ELR (cell line): Measurements from ENCODE around the gene RBM39.
"Not testable (repeated sequence)": the region's sequence is repeated elsewhere in the genome, so short reads cannot be mapped to it uniquely, and the experiment has no call there.

ENCODE experiments used
- DNase-seq: peaks from one replicate; pipeline ENCODE4 v3.0.0-alpha.2; 2015; ENCODE audit warnings: low read depth

Gene RBM39

GRCh38 chr20:35741892-35742740, at the start of gene RBM39:
RBM39 (minus strand) TSS chr20:35742260; CDS start chr20:35740874, 1,386 bp downstream.
- peak; percentile 100 for DNase-seq

GRCh38 chr20:35791821-35792220, 49.8 kb upstream of the RBM39 start:
- peak; percentile 86 for DNase-seq

GRCh38 chr20:35791097-35791496, 49.0 kb upstream of the RBM39 start:
- no peak for DNase-seq

- DNase-seq = no peak
Measured at GRCh38 chr20:35788796-35789195, 46.7 kb upstream of the RBM39 start.

- not testable (repeated sequence) for DNase-seq
Measured at GRCh38 chr20:35785541-35785940, 43.5 kb upstream of the RBM39 start.

GRCh38 chr20:35783811-35784210, 41.8 kb upstream of the RBM39 start:
- DNase-seq = not testable (repeated sequence)

GRCh38 chr20:35776513-35777101, 34.5 kb upstream of the RBM39 start:
- DNase-seq = peak; percentile 15

- DNase-seq = no peak
Measured at GRCh38 chr20:35774391-35774790, 32.3 kb upstream of the RBM39 start.

- peak; percentile 28 for DNase-seq
Measured at GRCh38 chr20:35773154-35773751, 31.2 kb upstream of the RBM39 start.

GRCh38 chr20:35772563-35773058, 30.6 kb upstream of the RBM39 start:
- peak; percentile 15 for DNase-seq

- peak; percentile 99 for DNase-seq
Measured at GRCh38 chr20:35771689-35772562, 29.9 kb upstream of the RBM39 start, which contains the start of gene PHF20. PHF20 (plus strand) TSS chr20:35772015; CDS start chr20:35801523, 29,508 bp downstream.

GRCh38 chr20:35771367-35771688, 29.3 kb upstream of the RBM39 start:
- DNase-seq = no peak

GRCh38 chr20:35768731-35769664, 26.9 kb upstream of the RBM39 start:
- DNase-seq = peak; percentile 99

GRCh38 chr20:35767683-35768481, 25.8 kb upstream of the RBM39 start:
- DNase-seq = peak; percentile 58

GRCh38 chr20:35766843-35767242, 24.8 kb upstream of the RBM39 start:
- DNase-seq = no peak

- not testable (repeated sequence) for DNase-seq
Measured at GRCh38 chr20:35764936-35765335, 22.9 kb upstream of the RBM39 start.

GRCh38 chr20:35762461-35762860, 20.4 kb upstream of the RBM39 start:
- no peak for DNase-seq

- DNase-seq = not testable (repeated sequence)
Measured at GRCh38 chr20:35761548-35761947, 19.5 kb upstream of the RBM39 start.

- peak; percentile 55 for DNase-seq
Measured at GRCh38 chr20:35757098-35757705, 15.1 kb upstream of the RBM39 start.
